Peyer's patch (tissue), 4 donors: ENCODE measurements around the gene CD3E.

Source experiments
- POLR2A ChIP-seq, 2 donors: fragments of 450-650 bp; IDR thresholded peaks; one replicate each; pipeline ENCODE4 v1.5.1; 2017; ENCODE audit warnings: antibody characterized with exemption in 2 of 2, mild to moderate bottlenecking in 2 of 2, moderate library complexity in 2 of 2
- TF ChIP-seq, protein P1 (sequence below), 6 experiments: fragments of 450-650 bp in 4 of 6; fragments of 200-600 bp in 2 of 6; sonication (generic) in 1 of 6; IDR thresholded peaks; one replicate each; pipeline ENCODE4 v1.5.1; 2017 to 2019; ENCODE audit warnings: antibody characterized with exemption in 6 of 6, mild to moderate bottlenecking in 3 of 6, moderate library complexity in 1 of 6

DNA sequence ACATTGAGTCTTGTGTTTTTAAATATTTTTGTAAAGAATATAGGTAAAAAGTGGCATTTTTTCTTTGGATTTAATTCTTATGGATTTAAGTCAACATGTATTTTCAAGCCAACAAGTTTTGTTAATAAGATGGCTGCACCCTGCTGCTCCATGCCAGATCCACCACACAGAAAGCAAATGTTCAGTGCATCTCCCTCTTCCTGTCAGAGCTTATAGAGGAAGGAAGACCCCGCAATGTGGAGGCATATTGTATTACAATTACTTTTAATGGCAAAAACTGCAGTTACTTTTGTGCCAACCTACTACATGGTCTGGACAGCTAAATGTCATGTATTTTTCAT, 333 bp upstream of the CD3E start:
- TF ChIP-seq, protein P1, sequence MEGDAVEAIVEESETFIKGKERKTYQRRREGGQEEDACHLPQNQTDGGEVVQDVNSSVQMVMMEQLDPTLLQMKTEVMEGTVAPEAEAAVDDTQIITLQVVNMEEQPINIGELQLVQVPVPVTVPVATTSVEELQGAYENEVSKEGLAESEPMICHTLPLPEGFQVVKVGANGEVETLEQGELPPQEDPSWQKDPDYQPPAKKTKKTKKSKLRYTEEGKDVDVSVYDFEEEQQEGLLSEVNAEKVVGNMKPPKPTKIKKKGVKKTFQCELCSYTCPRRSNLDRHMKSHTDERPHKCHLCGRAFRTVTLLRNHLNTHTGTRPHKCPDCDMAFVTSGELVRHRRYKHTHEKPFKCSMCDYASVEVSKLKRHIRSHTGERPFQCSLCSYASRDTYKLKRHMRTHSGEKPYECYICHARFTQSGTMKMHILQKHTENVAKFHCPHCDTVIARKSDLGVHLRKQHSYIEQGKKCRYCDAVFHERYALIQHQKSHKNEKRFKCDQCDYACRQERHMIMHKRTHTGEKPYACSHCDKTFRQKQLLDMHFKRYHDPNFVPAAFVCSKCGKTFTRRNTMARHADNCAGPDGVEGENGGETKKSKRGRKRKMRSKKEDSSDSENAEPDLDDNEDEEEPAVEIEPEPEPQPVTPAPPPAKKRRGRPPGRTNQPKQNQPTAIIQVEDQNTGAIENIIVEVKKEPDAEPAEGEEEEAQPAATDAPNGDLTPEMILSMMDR (IDR thresholded peaks at IDR 0.05): no peak
- TF ChIP-seq POLR2A (IDR thresholded peaks at IDR 0.05): no peak
